HEK293 (cell line): ENCODE data around the gene CIAO2A.

Experiments
- GLI4 ChIP-seq: fragments of 450-650 bp; formaldehyde crosslinking; IDR thresholded peaks from 2 replicates; pipeline ENCODE4 v1.5.1; 2016; ENCODE audit warnings: missing biosample characterization, missing genetic modification characterization
- KLF7 ChIP-seq: fragments of 450-650 bp; formaldehyde crosslinking; IDR thresholded peaks from 2 replicates; pipeline ENCODE4 v1.5.1; 2016; ENCODE audit warnings: missing biosample characterization, missing genetic modification characterization, borderline replicate concordance
- MYNN ChIP-seq: fragments of 450-650 bp; formaldehyde crosslinking; IDR thresholded peaks from 2 replicates; pipeline ENCODE4 v1.5.1; 2016; ENCODE audit warnings: missing biosample characterization, missing genetic modification characterization, borderline replicate concordance
- PATZ1 ChIP-seq: fragments of 450-650 bp; formaldehyde crosslinking; IDR thresholded peaks from 2 replicates; pipeline ENCODE4 v1.5.1; 2016; ENCODE audit warnings: missing biosample characterization, missing genetic modification characterization
- TRIM28 ChIP-seq: IDR thresholded peaks from 2 replicates; pipeline ENCODE4 v1.6.1; 2011; ENCODE audit warnings: low read length, control low read depth, borderline replicate concordance
- YY1 ChIP-seq: fragments of 450-650 bp; formaldehyde crosslinking; IDR thresholded peaks from 2 replicates; pipeline ENCODE4 v1.5.1; 2018; ENCODE audit warnings: missing biosample characterization, missing genetic modification characterization
- ZBTB48 ChIP-seq: fragments of 450-650 bp; formaldehyde crosslinking; IDR thresholded peaks from 2 replicates; pipeline ENCODE4 v1.5.1; 2016; ENCODE audit warnings: missing biosample characterization, missing genetic modification characterization
- ZBTB8A ChIP-seq: fragments of 450-650 bp; formaldehyde crosslinking; IDR thresholded peaks from 2 replicates; pipeline ENCODE4 v1.5.1; 2016; ENCODE audit warnings: missing biosample characterization, missing genetic modification characterization
- ZNF169 ChIP-seq: fragments of 450-650 bp; formaldehyde crosslinking; IDR thresholded peaks from 2 replicates; pipeline ENCODE4 v1.5.1; 2016; ENCODE audit warnings: missing biosample characterization, missing genetic modification characterization
- ZNF335 ChIP-seq: fragments of 450-650 bp; formaldehyde crosslinking; conservative IDR thresholded peaks from 2 replicates; pipeline ENCODE4 v1.5.1; 2016; ENCODE audit warnings: missing biosample characterization, missing genetic modification characterization
- ZNF513 ChIP-seq: fragments of 450-650 bp; IDR thresholded peaks from 2 replicates; pipeline ENCODE4 v1.5.1; 2018; ENCODE audit warnings: missing biosample characterization, missing genetic modification characterization
- ZNF623 ChIP-seq: fragments of 450-650 bp; formaldehyde crosslinking; IDR thresholded peaks from 2 replicates; pipeline ENCODE4 v1.5.1; 2016; ENCODE audit warnings: missing biosample characterization, missing genetic modification characterization
- ZNF785 ChIP-seq: fragments of 450-650 bp; formaldehyde crosslinking; IDR thresholded peaks from 2 replicates; pipeline ENCODE4 v1.5.1; 2016; ENCODE audit warnings: missing biosample characterization, missing genetic modification characterization
- TF ChIP-seq, protein P1 (sequence below): fragments of 450-650 bp; formaldehyde crosslinking; IDR thresholded peaks from 2 replicates; pipeline ENCODE4 v1.5.1; 2016; ENCODE audit warnings: missing biosample characterization, missing genetic modification characterization

DNA sequence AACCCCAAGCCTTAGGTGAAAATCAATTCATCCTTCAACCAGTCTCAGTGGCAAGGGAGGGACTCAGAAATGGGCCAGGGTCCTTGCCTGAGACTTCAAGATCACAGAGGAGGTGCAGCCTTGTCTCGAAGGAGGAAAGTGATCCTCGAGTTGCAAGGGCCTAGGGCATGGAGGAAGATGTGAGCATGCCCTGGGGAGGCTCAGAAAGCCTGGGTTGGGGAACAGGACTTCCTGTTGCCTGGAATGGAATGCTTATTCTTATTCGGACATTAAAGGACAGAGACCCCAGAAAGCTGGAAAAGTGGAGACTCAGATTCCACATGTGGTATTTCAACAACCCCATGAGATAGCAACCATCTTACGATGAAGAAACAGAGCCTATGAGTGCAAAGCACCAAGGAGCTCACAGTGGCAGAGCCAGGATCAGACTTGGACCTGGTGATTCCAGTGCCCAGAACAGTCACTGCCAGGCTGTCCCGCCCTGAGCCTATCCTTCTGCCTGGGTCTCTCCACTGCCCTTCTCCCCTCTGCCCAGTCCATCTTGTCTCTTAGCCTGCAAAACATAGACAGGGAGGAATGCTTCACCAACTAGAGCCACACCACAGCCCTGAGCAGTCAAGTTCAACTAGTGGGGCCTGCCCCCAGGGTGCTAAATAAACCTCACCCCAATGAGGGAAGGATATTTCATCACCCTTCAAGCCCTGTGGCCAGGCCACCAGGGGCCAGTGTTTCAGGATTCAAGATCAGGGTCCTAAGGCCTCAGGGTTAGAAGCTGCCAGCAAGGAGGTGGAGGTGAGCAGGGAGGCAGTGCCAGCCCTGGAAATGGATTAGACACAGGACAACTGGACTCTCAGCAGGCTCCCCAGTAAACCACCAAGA is 69.2 kb downstream of the CIAO2A start:
- TF ChIP-seq KLF7 (no peak), ZNF623 (tag by site-specific recombination) (no peak), ZBTB48 (tag by site-specific recombination) (no peak), ZNF785 (no peak), ZNF335 (tag by site-specific recombination) (no peak), TRIM28 (no peak), YY1 (no peak), GLI4 (no peak), PATZ1 (tag by site-specific recombination) (no peak), MYNN (tag by site-specific recombination) (no peak), ZBTB8A (tag by site-specific recombination) (no peak), ZNF169 (tag by site-specific recombination) (no peak), ZNF513 (tag by site-specific recombination) (no peak)
- TF ChIP-seq, protein P1, sequence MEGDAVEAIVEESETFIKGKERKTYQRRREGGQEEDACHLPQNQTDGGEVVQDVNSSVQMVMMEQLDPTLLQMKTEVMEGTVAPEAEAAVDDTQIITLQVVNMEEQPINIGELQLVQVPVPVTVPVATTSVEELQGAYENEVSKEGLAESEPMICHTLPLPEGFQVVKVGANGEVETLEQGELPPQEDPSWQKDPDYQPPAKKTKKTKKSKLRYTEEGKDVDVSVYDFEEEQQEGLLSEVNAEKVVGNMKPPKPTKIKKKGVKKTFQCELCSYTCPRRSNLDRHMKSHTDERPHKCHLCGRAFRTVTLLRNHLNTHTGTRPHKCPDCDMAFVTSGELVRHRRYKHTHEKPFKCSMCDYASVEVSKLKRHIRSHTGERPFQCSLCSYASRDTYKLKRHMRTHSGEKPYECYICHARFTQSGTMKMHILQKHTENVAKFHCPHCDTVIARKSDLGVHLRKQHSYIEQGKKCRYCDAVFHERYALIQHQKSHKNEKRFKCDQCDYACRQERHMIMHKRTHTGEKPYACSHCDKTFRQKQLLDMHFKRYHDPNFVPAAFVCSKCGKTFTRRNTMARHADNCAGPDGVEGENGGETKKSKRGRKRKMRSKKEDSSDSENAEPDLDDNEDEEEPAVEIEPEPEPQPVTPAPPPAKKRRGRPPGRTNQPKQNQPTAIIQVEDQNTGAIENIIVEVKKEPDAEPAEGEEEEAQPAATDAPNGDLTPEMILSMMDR (tag by site-specific recombination), result no peak
